NOMO-1 treated with dmso at 0.1 percent for 144 hours (cell line): Measurements from ENCODE around the gene RBM33.

Source experiments
- DNase-seq: peaks from one replicate; lab custom pipeline; 2025; ENCODE audit not compliant: unreplicated experiment; lab: John Stamatoyannopoulos, UW

Gene RBM33

GRCh38 chr7:155660059-155660757 lies 15.7 kb downstream of the RBM33 start:
- no peak for DNase-seq

DNA sequence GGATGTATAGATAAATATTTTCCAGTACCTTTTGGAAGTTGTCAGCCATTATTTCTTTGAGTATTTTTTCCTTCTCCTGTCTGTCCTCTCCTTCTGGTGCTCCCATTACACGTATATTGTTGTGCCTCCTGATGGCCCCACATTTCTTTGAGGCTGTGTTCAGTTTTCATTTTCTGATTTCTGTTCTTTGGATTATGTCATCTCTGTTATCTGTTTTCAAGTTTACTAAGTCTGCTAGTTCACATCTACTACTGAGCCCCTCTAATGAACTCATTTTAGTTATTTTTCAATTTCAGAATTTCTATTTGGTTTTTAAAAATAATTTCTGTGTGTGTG lies 16.3 kb downstream of the RBM33 start:
- DNase-seq: no peak

DNA sequence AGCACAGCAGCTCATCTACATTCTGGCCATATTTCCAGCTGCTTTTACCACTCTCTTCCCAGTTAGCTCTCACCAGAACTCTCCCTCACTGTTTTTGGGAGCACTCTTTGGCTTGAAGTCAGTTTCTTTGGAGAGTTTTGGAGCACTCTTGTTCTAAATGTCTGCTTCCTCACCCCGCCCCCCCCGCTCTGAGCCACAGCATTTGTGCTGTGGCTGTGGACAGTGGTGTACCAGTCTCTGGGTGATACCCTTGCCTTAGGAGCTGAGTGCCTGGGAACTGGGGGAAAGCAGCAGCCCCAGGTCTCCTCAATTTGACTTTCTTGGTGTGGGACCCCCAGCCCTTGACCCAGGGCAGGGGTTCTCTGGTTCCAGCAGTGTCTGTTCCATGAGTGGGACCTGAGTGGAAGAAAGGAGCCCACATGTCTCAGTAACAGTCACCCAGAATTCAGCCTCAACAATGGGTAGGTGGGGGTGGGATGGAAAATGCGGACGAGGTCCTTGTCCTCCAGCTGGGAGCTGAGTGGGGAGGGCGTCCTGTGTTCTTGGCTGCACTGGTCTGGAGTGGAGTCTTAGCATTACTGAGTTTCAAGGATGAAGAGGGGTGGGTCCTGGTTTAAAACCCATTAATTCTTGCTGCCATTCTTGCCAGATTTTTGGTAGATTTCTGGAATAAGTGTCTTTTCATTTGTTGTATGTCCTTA lies 18.0 kb downstream of the RBM33 start:
- no peak for DNase-seq

GRCh38 chr7:155663937-155664336 lies 19.5 kb downstream of the RBM33 start:
- no peak for DNase-seq

DNA sequence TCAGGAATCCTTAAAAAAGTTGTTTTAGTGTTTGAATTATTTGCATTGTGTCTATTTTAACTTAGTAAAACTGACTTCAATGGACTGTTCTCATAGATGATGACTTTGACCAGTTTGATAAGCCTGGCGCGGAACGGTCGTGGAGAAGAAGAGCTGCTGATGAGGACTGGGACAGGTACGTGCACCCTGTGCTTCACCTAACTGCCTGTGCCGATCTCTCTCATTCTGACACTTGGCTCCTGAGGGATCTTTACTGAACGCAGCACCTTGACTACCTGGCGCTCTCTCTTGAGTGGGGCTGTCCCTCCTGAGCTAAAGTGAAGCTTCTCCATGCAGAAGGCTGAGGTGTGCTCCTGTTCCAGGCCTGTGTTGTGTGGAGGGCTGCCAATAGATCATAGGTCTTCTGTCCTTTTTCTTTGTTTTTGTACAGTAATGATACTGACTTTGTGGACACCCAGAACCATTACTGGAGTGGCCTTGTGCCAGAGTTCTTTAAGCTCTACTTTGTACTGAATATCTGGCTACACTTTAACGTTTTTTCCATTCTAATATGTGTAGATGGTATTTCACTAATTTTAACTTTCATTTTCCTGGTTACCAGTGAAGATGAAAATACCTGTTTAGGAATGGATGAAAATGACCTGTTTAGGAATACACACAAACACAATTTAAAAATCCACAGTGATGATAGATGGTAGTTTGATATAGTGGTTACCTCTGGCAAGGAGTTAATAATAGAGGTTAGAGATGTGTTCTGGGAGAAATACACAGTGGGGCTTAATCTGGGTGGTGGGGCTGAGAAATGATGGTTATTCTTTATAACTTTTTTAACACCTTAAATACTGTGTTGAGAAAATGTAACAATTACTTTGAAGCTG lies 20.9 kb downstream of the RBM33 start:
- no peak for DNase-seq

GRCh38 chr7:155665957-155666287 lies 21.5 kb downstream of the RBM33 start:
- DNase-seq: no peak

DNA sequence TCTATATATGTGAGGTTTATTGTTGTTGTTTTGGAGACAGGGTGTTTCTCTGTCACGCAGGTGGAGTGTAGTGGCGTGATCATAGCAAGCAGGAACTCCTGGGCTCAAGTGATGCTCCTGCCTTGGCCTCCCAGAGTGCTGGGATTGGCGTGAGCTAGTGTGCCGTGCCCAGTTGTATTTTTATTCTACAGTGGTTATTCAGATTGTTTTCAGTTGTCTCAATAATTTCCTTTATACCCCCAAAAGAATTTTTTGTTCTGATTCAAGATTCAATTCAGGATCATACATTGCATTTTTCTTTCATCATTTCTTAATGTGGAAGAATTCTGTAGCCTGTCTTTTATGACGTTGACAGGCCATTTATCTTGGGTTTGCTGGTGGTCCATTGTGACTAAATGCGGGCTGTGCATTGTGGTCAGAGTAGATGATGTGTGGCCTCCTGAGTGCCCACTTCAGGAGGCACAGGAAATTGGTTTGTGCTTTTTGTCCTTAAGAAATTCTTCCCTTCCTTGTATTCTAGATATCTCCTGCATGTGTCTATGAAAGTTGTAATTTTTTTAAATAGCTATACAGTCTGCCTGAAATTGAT lies 22.9 kb downstream of the RBM33 start:
- no peak for DNase-seq

- no peak for DNase-seq
These were observed 25.4 kb downstream of the RBM33 start for GRCh38 chr7:155669717-155670505.

GRCh38 chr7:155670521-155670920 lies 26.1 kb downstream of the RBM33 start:
- no peak for DNase-seq

GRCh38 chr7:155674556-155674955 lies 30.1 kb downstream of the RBM33 start:
- DNase-seq: no peak

DNA sequence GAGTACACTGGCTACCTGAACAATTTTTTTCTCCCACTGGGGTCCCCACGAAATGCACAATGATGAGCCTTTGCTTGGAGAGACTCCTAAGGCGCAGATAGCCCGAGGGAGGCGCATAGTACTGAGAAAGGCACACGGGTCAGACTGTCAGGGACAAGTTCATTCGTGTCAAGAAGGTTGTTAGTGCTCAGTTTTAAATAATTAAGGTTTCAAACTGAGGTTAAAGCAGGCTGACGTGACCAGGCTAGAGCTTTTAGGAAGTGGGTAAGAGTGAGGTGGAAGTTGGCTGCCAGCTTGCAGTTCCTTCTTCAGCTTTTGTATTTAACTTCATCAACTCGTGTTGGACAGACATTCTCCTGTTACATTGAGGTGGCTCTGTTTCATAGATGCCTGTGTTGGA lies 31.6 kb downstream of the RBM33 start:
- peak; percentile 59 for DNase-seq

- no peak for DNase-seq
These were observed 33.2 kb downstream of the RBM33 start for GRCh38 chr7:155677688-155678087.

GRCh38 chr7:155680124-155680523 lies 35.7 kb downstream of the RBM33 start:
- no peak for DNase-seq

GRCh38 chr7:155680864-155681263 lies 36.4 kb downstream of the RBM33 start:
- DNase-seq: no peak

DNA sequence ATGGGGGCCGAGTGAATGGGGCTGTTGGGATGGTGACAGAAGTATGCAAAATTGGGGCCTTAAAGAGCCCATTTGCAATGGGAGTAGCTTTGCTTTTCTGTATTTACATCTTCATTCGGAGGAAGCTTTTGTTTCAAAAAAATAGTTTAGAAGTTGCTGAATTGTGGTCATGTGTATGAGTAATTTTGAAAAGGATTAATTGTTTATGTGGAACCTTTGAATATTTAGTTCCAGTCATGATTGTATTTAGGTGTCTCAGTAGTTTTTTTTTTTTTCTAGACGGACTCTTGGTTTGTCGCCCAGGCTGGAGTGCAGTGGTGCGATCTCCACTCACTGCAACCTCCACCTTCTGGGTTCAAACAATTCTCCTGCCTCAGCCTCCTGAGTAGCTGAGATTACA lies 37.2 kb downstream of the RBM33 start:
- DNase-seq: no peak

- DNase-seq: no peak
These were observed 38.0 kb downstream of the RBM33 start for GRCh38 chr7:155682484-155682883.

GRCh38 chr7:155683098-155683497 lies 38.6 kb downstream of the RBM33 start:
- no peak for DNase-seq

DNA sequence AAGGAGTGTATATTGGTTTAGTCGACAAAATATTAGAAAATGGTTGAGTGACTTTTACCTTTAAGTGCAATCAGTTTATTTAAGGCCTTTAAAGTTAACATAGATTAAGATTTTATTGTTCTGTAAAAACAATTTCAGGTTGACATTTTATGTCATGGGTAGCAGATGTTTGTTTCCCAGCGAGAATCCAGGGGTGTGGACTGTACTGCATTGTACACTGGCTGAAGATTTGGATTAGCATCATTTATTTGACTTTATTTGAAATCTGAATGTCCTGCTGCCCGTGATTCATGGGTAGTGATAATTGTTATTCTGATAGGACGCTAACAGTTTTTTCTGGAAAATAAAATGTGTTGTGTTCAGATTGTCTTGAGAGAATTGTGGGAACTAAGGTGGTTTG lies 39.3 kb downstream of the RBM33 start:
- DNase-seq: no peak

- no peak for DNase-seq
These were observed 40.1 kb downstream of the RBM33 start for GRCh38 chr7:155684543-155684942.

GRCh38 chr7:155685070-155685790 lies 40.8 kb downstream of the RBM33 start:
- no peak for DNase-seq
